OCI-LY7 (cell line): ENCODE measurements around the gene SHLD1.
"Not testable (repeated sequence)": the region's sequence is repeated elsewhere in the genome, so short reads cannot be mapped to it uniquely, and the experiment has no call there.

Source experiments
- EZH2phosphoT487 ChIP-seq: fragments of 200-600 bp; sonication (generic); IDR thresholded peaks from 2 replicates; pipeline ENCODE4 v1.6.1; 2018; ENCODE audit warnings: low read depth, borderline replicate concordance, mild to moderate bottlenecking, mixed run types, antibody characterized with exemption, low read length, moderate library complexity, mixed read lengths
- TF ChIP-seq, protein P1 (sequence below): fragments of 200-600 bp; sonication (generic); conservative IDR thresholded peaks from 2 replicates; pipeline ENCODE4 v1.5.1; 2014; ENCODE audit warnings: mild to moderate bottlenecking, antibody characterized with exemption, low read length, moderate library complexity, mixed read lengths

- not testable (repeated sequence) for TF ChIP-seq EZH2phosphoT487
- TF ChIP-seq, protein P1, sequence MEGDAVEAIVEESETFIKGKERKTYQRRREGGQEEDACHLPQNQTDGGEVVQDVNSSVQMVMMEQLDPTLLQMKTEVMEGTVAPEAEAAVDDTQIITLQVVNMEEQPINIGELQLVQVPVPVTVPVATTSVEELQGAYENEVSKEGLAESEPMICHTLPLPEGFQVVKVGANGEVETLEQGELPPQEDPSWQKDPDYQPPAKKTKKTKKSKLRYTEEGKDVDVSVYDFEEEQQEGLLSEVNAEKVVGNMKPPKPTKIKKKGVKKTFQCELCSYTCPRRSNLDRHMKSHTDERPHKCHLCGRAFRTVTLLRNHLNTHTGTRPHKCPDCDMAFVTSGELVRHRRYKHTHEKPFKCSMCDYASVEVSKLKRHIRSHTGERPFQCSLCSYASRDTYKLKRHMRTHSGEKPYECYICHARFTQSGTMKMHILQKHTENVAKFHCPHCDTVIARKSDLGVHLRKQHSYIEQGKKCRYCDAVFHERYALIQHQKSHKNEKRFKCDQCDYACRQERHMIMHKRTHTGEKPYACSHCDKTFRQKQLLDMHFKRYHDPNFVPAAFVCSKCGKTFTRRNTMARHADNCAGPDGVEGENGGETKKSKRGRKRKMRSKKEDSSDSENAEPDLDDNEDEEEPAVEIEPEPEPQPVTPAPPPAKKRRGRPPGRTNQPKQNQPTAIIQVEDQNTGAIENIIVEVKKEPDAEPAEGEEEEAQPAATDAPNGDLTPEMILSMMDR, result not testable (repeated sequence)
Measured at GRCh38 chr20:5740643-5741042, 9.6 kb upstream of the SHLD1 start.
